ENCODE measurements around the gene ITM2C.

Gene ITM2C

GRCh38 chr2:230864605-230865306 is at the start of gene ITM2C:
TSS of gene ITM2C (plus strand) at chr2:230864942. CDS start at chr2:230865026, 84 bp downstream.
- Mint-ChIP-seq H3K4me1 (peaks cover 62% of the 10 kb centered on the region), H3K9me3 (peaks cover 1% of the 10 kb centered on the region), H3K36me3 (peaks cover 10% of the 10 kb centered on the region), H3K4me3 (peak within 1 kb of the TSS; percentile 86), H3K27ac (peak within 1 kb of the TSS; percentile 85)
- DNase-seq (ENCODE audit: low spot score in 2 of 2) (peak; percentile 49 to 71), ATAC-seq (peak; percentile 85)

- DNase-seq (ENCODE audit: low spot score in 2 of 2) = no peak
- H3K27ac Mint-ChIP-seq = peak overlapping the region; percentile 32
- H3K4me3 Mint-ChIP-seq = no peak overlapping the region
- peaks cover 100% of the 10 kb centered on the region for H3K36me3 Mint-ChIP-seq
- no peak for ATAC-seq
- no peaks in the 10 kb centered on the region for H3K9me3 Mint-ChIP-seq
- H3K4me1 Mint-ChIP-seq = peaks cover 14% of the 10 kb centered on the region
These were observed 49.7 kb upstream of the ITM2C start for GRCh38 chr2:230815088-230815487.

DNA sequence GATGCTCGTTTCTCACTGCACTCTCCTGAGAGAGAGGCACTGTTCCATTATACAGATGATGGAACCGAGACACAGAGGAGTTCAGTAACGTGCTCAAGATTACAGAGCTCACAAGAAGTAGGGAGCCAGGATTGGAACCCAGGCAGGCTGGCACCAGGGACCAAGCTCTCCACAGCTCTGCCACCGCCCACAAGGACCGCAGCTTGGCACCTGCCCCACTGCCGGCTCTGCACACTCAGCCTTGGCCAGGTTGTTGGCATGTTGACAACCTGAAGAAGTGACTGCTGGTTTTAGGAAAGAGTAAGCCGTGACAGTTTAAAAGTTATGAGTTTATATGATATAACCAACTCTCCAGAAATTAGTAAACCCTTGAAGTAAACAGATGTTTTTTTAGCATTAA is 48.0 kb upstream of the ITM2C start:
- peak overlapping the region; percentile 62 for H3K27ac Mint-ChIP-seq
- peaks cover 95% of the 10 kb centered on the region for H3K36me3 Mint-ChIP-seq
- ATAC-seq = no peak

GRCh38 chr2:230819433-230819832 is 45.3 kb upstream of the ITM2C start:
- H3K4me1 Mint-ChIP-seq = peaks cover 8% of the 10 kb centered on the region
- peaks cover 74% of the 10 kb centered on the region for H3K36me3 Mint-ChIP-seq
- no peak overlapping the region for H3K27ac Mint-ChIP-seq
- DNase-seq (ENCODE audit: low spot score in 2 of 2) (no peak), ATAC-seq (no peak)
- no peak overlapping the region for H3K4me3 Mint-ChIP-seq
- H3K9me3 Mint-ChIP-seq = no peaks in the 10 kb centered on the region

More for the DNA sequence above, 48.0 kb upstream of the ITM2C start:
- Mint-ChIP-seq H3K4me1 (peaks cover 9% of the 10 kb centered on the region), H3K9me3 (no peaks in the 10 kb centered on the region), H3K4me3 (no peak overlapping the region)
- no peak for DNase-seq (ENCODE audit: low spot score in 2 of 2)

GRCh38 chr2:230821261-230821990 is 43.3 kb upstream of the ITM2C start:
- Mint-ChIP-seq H3K4me1 (peaks cover 12% of the 10 kb centered on the region), H3K36me3 (peaks cover 55% of the 10 kb centered on the region), H3K9me3 (no peaks in the 10 kb centered on the region), H3K4me3 (no peak overlapping the region), H3K27ac (peak overlapping the region; percentile 47)
- DNase-seq (ENCODE audit: low spot score in 2 of 2) (no peak), ATAC-seq (no peak)

- ATAC-seq (no peak), DNase-seq (ENCODE audit: low spot score in 2 of 2) (no peak)
- no peaks in the 10 kb centered on the region for H3K9me3 Mint-ChIP-seq
- H3K36me3 Mint-ChIP-seq = peaks cover 48% of the 10 kb centered on the region
- H3K4me3 Mint-ChIP-seq = no peak overlapping the region
- peaks cover 12% of the 10 kb centered on the region for H3K4me1 Mint-ChIP-seq
- no peak overlapping the region for H3K27ac Mint-ChIP-seq
These were observed 42.7 kb upstream of the ITM2C start for GRCh38 chr2:230821991-230822520.

- ATAC-seq (no peak), DNase-seq (ENCODE audit: low spot score in 2 of 2) (no peak)
- H3K9me3 Mint-ChIP-seq = no peaks in the 10 kb centered on the region
- H3K4me1 Mint-ChIP-seq = peaks cover 12% of the 10 kb centered on the region
- peaks cover 35% of the 10 kb centered on the region for H3K36me3 Mint-ChIP-seq
- no peak overlapping the region for H3K27ac Mint-ChIP-seq
- no peak overlapping the region for H3K4me3 Mint-ChIP-seq
These were observed 41.3 kb upstream of the ITM2C start for GRCh38 chr2:230823264-230823964.

GRCh38 chr2:230824406-230824978 is 40.2 kb upstream of the ITM2C start:
- Mint-ChIP-seq H3K4me3 (no peak overlapping the region), H3K27ac (peak overlapping the region; percentile 43), H3K36me3 (peaks cover 24% of the 10 kb centered on the region), H3K4me1 (peaks cover 11% of the 10 kb centered on the region), H3K9me3 (no peaks in the 10 kb centered on the region)
- DNase-seq (ENCODE audit: low spot score in 2 of 2) (peak; percentile 42 to 74), ATAC-seq (peak; percentile 82)

DNA sequence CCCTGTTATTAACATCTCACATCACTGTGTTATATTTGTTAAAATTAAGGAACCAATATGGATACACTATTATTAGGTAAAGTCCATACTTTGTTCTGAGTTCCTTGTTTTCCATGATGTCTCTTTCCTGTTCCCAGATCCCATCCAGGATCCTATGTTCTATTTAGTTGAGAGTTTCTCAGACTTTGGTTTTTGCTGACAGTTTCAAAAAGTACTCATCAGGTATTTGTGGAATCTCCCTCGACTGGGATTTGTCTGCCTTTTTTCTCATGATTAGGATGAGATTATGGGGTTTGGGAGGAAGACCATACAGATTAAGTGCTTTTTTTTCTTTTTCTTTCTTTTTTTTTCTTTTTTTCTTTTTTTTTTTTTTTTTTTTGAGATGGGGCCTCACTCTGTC is 39.4 kb upstream of the ITM2C start:
- H3K4me3 Mint-ChIP-seq = no peak overlapping the region

DNA sequence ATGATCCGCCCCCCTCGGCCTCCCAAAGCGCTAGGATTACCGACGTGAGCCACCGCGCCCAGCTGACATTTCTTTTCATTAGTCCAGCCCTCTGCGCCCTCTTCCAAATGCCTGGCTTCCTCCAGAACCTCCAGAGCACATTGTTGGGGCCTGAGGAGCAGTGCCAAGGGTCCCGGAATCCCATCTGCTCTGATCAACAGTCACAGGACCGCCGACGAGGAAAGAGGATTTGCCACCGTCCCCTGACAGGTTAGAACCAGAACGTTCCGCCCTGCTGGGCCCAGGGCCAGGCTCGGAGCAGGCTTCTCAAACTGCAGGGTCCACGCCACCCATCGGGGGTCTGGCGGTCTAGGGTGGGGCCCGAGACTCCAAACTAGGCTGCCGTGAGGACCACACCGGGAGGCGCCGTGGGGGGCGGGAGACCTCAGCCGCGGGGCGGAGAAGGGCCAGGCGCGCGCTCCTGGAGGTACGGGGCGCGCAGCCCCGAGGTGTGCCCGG is 36.9 kb upstream of the ITM2C start:
- Mint-ChIP-seq H3K4me1 (peaks cover 18% of the 10 kb centered on the region), H3K9me3 (no peaks in the 10 kb centered on the region), H3K27ac (no peak overlapping the region), H3K36me3 (no peaks in the 10 kb centered on the region), H3K4me3 (no peak overlapping the region)
- peak; percentile 3 for ATAC-seq
- no peak for DNase-seq (ENCODE audit: low spot score in 2 of 2)

More for the DNA sequence above, 39.4 kb upstream of the ITM2C start:
- H3K36me3 Mint-ChIP-seq = peaks cover 15% of the 10 kb centered on the region
- no peak overlapping the region for H3K27ac Mint-ChIP-seq
- H3K9me3 Mint-ChIP-seq = no peaks in the 10 kb centered on the region
- ATAC-seq (no peak), DNase-seq (ENCODE audit: low spot score in 2 of 2) (no peak)
- H3K4me1 Mint-ChIP-seq = peaks cover 14% of the 10 kb centered on the region

GRCh38 chr2:230828272-230828961 is 36.3 kb upstream of the ITM2C start:
- peak in 1 of 2 donors; percentile 58 for DNase-seq (ENCODE audit: low spot score in 2 of 2)
- ATAC-seq = peak; percentile 68
- H3K4me1 Mint-ChIP-seq = peaks cover 18% of the 10 kb centered on the region
- H3K9me3 Mint-ChIP-seq = no peaks in the 10 kb centered on the region
- H3K27ac Mint-ChIP-seq = no peak overlapping the region
- H3K36me3 Mint-ChIP-seq = no peaks in the 10 kb centered on the region
- peak overlapping the region; percentile 37 for H3K4me3 Mint-ChIP-seq

GRCh38 chr2:230829293-230829692 is 35.4 kb upstream of the ITM2C start:
- ATAC-seq = no peak
- Mint-ChIP-seq H3K4me3 (peak overlapping the region; percentile 37), H3K27ac (no peak overlapping the region), H3K36me3 (no peaks in the 10 kb centered on the region), H3K4me1 (peaks cover 17% of the 10 kb centered on the region), H3K9me3 (no peaks in the 10 kb centered on the region)
- DNase-seq (ENCODE audit: low spot score in 2 of 2) = no peak

GRCh38 chr2:230829959-230830358 is 34.8 kb upstream of the ITM2C start:
- Mint-ChIP-seq H3K36me3 (no peaks in the 10 kb centered on the region), H3K4me3 (no peak overlapping the region), H3K27ac (no peak overlapping the region), H3K4me1 (peaks cover 11% of the 10 kb centered on the region), H3K9me3 (no peaks in the 10 kb centered on the region)
- DNase-seq (ENCODE audit: low spot score in 2 of 2) (no peak), ATAC-seq (peak; percentile 39)

GRCh38 chr2:230830428-230830827 is 34.3 kb upstream of the ITM2C start:
- no peaks in the 10 kb centered on the region for H3K9me3 Mint-ChIP-seq
- no peak overlapping the region for H3K4me3 Mint-ChIP-seq
- peaks cover 11% of the 10 kb centered on the region for H3K4me1 Mint-ChIP-seq
- ATAC-seq (peak; percentile 69), DNase-seq (ENCODE audit: low spot score in 2 of 2) (no peak)
- H3K36me3 Mint-ChIP-seq = no peaks in the 10 kb centered on the region
- H3K27ac Mint-ChIP-seq = no peak overlapping the region

All from stimulated activated effector memory CD8-positive, alpha-beta T cell treated with anti-CD3 and anti-CD28 coated beads, Interleukin-12 subunit alpha, Interleukin-12 subunit beta, amount 100 ng/mL, for 72 hours (primary cell).